HG02642 (cell line): ENCODE data around the gene EPS8L2.

Experiments
- ATAC-seq: cut with Tn5 transposase; IDR thresholded peaks from one replicate; pipeline ENCODE4 v1.9.1; 2021; ENCODE audit warnings: mild to moderate bottlenecking; ENCODE audit not compliant: unreplicated experiment, poor library complexity

The EPS8L2 gene

DNA sequence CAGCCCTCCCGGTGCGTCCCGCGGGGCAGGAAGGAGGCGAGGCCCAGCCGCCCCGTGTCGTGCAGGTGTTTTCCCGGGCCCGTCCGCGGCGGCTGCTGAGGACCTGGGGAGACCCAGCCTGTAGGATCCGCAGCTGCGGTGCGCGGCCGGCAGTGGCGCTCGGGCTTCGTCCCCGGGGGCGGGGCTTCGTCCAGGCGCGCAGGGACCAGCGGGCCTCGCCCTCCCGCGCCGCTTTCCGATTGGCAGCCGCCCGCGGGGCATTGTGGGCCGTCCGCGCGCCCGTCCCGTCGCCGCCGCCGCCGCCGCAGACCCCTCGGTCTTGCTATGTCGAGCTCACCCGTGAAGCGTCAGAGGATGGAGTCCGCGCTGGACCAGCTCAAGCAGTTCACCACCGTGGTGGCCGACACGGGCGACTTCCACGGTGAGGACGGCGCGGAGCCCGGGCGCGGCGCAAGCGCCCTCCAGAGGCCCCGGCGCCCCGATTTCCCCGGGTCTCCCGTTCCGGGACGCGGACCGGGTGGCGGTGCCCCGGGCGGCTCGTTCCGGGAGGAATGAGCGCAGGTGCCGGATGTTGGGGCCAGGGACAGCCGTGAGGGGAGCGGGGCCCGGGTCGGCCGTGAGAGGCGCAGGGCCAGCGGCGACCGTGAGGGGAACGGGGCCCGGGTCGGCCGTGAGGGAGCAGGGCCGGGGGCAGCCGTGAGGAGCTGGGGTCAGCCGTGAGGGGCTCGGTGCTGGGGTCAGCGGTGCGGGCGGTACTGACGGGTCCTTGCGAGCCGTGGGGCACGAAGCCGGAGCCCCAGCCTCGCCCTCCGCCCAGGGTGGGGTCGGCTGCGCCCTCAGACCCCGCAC is 41.4 kb downstream of the EPS8L2 start, which contains the start of gene TALDO1:
Gene TALDO1 (plus strand): TSS at position 307 of the 849 bp plus-strand sequence. CDS start 18 bp downstream, at position 325.
- peak; percentile 87 for ATAC-seq

DNA sequence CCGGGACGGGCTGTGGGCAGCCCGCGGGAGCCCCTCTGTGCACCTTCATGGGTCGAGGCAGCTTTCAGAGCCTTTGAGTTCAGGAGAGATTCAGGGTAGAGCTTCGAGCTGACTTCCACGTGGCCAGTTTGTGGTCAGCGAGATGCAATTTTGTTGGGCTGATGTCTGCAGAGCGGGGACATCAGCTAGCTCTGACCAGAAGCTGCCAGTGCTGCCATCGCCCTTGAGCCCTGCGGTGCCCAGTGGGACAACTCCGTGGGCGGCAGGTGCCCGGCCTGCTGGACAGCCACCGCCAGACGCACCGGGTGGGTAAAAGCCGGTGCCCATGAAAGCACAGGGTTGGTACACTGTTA is 42.0 kb downstream of the EPS8L2 start:
- peak; percentile 10 for ATAC-seq

DNA sequence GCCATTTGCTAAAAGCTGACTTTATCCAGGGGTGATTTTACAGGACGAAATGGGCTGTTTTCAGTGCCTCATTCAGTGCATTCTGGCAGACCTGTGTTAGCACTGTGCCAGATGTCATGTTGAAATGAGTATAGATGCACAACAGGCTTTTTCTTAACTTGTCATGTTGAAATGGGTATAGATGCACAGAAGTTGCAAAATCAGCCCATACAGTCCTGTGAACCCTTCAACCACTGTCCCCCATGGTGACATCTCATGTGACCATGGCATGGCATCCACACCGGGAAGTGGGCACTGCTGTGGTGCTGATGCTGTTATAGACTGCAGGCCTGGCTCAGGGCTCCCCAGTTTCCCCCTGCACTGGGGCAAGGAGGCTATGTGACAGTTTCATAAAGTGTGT is 43.7 kb downstream of the EPS8L2 start:
- no peak for ATAC-seq

DNA sequence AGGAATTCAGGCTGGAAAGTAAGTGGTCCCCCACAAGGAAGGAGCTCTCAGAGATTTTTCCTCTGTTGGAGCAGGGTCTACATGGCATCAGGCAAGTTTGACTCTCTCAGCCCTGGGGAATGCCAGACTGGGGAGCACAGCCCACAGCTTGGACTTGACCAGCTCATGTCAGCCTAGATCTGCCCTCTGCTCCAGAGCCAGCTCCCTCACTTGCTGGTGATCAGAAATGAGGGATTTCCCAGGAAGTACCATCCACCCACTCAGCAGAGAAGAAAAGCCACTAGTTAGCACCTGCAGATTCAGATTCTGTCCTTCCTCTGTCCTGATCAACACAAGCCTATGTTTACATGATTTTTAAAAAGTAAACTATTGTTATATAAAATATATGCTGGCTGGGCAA is 54.2 kb downstream of the EPS8L2 start:
- no peak for ATAC-seq

DNA sequence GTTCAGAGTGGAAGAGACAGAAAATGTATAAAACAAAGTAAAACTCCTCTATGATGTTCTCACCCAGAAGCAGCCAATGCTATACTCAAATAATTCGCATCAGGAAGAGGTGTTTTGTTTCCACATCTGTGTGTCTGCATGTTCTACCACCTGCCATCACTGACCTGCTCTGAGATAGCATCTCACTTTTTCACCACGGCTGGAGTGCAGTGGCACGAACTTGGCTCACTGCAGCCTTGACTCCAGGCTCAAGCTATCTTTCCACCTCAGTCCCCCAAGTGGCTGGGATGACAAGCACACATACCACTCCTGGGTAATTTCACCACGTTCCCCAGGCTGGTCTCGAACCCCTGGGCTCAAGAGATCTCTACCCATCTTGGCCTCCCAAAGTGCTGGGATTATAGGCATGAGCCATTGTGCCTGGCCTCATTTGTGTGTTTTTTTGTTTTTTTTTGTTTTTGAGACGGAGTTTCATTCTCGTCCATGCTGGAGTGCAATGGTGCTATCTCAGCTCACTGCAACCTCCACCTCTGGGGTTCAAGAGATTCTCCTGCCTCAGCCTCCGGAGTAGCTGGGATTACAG is 55.6 kb downstream of the EPS8L2 start:
- no peak for ATAC-seq

DNA sequence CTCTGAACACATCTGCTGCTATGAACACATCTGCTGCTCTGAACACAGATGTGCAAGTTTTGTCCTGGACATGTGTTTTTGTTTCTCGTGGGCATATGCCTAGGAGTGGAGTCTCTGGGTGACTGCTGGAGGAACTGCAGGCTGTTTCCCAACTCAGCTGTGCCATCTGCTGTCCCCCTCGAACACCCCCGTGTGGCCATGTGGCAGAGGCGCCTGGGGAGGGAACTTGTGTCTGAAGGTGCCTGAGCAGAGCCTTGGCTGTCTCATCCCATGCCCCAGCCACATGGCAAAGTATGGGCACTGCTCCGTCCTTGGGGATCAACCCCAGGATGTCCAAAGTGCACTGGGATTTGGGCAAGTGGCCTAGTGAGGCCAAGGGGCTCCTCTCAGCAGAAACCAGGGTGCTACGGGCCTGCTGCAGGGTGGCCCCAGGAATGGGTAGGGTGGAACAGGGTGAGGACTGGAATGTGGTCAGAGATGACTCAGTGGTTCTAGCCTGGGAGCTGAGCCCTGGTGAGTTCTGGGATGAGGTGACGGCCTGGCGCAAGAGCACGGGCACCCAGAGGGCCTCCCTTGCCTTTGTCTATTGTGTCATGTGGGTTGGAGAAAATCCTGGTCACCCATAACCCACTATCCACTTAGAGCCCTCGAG is 56.5 kb downstream of the EPS8L2 start:
- no peak for ATAC-seq

DNA sequence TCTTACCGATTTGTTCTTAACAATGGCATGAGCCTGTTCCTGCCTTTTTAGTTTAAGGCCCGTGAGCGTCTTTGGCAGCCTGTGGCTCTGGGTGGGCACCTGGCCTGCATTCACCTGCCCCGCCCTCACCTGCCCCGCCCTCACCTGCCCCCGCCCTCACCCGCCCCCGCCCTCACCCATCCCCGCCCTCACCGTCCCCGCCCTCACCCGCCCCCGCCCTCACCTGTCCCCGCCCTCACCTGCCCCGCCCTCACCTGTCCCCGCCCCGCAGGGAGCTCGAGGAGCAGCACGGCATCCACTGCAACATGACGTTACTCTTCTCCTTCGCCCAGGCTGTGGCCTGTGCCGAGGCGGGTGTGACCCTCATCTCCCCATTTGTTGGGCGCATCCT is 57.0 kb downstream of the EPS8L2 start:
- ATAC-seq: no peak

- no peak for ATAC-seq
These were observed 57.7 kb downstream of the EPS8L2 start for GRCh38 chr11:763549-764321.

DNA sequence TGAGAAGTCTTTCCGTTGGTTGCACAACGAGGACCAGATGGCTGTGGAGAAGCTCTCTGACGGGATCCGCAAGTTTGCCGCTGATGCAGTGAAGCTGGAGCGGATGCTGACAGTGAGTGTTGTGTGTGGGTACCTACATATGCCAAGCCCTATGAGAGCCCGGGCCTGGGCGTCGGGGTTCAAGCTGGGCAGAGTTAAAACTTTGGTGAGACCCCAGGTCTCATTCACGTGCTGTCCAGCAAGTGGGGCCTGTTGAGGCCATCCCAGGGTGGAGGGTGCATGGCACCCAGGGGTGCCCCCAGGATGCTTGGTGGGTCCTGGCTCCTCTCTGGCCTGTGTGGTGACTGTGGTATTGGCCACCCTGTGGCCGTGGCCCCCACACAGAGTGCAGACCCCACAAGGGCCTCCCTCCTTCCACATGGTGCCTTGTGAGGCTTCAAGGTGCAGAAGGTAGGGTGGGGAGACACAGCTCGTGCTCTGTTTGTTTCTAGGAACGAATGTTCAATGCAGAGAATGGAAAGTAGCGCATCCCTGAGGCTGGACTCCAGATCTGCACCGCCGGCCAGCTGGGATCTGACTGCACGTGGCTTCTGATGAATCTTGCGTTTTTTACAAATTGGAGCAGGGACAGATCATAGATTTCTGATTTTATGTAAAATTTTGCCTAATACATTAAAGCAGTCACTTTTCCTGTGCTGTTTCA is 58.4 kb downstream of the EPS8L2 start:
- ATAC-seq: no peak

DNA sequence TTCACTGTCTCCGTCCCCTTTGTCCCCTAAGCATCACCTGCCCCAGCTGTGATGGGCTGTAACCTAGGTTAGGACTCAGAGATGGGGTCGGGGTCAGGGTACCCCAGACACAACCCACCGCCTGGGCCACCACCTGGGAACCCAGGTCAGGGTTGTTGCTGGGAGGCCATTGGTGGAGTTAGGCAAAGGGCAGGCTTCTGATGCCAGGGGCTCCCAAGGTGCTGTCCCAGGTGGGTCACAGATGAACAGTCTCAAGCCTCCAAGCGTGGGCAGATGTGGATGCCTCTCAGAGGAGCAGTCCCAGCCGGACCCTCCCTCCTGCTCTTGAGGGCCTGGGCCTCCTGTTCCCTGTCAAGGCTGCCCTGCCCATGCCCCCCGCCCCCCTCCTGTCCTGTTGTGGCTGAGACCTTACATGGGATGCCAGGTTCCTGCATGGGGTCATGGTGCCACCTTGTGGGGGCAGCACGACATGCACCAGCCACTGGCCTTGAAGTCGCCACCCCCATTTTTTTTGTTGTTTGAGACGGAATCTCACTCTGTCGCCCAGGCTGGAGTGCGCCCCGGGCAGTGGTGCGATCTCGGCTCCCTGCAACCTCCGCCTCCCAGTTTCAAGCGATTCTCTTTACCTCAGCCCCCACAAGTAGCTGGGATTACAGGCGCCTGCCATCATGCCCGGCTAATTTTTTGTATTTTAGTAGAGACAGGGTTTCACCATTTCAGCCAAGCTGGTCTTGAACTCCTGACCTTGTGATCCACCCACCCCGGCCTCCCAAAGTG is 59.2 kb downstream of the EPS8L2 start:
- ATAC-seq: peak; percentile 42

GRCh38 chr11:765802-766091 is 59.7 kb downstream of the EPS8L2 start:
- no peak for ATAC-seq

DNA sequence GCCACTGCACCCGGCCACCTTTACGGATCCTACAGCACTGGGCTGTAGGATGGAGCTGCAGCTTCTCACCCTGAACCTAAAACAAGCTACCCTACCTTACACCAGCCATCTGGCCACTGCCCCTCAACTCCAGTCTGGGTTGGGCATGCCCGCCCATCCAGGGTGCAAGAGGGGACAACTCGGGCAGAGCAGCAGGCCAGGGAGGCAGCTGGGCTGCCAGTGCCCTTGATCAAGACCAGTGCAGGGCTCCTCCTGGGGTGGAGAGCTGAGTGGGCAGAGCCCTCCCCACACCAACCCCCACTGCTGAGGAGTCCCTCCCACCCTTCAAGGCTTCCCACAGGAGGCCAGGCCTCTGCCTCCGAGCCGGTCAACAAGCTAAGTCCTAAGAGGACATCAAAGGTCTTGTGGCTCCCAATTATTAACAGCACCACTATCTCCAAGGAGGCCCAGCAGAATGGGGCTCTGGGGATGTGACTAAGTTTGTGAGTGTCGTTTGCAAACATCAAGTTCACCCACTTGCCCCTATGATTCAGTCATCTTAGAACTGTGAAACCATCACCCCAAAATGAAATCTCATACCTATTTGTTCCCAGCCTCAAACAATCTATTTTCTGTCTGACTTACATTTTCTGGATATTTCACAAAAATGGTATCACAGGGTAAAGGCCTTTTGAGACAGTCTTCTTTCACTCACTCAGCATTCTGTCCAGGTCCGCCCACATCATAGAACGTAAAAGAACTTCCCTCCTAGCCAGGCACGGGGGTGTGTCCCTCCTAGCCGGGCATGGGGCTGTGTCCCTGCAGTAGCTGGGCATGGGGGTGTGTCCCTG is 60.3 kb downstream of the EPS8L2 start:
- no peak for ATAC-seq

DNA sequence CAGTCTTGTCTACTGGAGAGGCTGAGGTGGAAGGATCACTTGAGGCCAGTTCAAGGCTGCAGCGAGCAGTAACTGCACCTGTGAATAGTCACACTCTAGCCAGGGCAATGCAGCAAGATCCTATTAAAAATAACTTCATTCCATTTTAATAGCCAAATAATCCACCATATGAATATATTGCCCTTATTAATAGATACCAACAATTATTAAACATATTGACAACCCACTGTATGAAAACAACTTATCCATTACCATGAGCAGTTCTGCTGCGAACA is 60.8 kb downstream of the EPS8L2 start:
- ATAC-seq: no peak

DNA sequence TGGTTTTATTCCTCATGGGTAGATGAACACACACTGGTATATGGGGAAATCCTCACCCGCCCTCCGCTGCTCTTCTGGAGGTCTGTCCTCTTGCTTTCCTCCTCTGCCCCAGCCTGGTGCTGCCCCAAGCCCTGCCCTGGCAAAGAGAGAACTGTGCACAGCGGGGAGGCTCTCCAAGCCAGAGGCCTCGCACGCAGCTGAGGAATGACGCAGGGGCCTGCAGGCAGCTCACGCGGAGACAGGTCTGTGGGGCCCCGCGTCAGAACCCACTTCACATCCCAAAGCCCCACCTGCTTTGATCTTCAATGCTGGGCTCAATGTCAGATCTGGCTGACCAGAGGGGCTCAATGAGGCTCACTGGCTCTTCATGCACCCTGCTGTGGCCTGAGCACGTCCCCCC is 61.2 kb downstream of the EPS8L2 start:
- ATAC-seq: no peak

DNA sequence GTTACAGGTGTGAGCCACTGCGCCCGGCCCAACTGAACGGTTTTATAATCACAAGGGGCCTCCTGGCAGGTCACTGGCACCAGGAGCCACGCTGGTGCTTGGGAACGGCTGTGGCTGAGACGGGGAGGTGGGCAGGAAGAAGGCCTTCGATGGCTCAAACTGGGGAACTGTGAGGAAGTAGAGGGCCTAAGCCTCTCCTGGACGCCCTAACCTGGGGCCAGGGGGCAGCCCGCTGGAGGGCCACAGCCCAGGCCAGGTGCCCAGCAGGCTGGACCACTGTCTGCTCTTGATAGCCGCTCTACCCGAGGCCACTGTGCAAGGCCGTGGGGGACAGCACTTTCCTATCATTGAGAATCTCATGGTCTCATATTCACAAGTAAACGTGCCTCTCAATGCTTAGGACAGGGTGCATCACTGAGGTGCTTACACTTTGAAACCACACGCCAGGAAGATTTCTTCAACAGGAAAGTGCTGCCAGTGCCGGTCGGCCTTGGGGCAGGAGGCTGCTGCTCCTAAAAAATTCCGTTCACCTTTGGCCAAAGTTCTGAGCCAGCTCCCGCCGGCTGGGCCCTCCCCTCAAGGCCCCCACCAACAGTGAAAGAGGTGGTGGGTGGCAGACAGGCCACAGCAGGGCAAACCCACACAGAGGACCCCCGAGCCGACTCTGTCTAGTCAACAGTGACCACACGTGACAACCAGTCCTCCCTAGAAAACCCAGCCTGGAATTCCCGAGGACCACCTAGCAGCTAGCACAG is 64.0 kb downstream of the EPS8L2 start:
- ATAC-seq: no peak

DNA sequence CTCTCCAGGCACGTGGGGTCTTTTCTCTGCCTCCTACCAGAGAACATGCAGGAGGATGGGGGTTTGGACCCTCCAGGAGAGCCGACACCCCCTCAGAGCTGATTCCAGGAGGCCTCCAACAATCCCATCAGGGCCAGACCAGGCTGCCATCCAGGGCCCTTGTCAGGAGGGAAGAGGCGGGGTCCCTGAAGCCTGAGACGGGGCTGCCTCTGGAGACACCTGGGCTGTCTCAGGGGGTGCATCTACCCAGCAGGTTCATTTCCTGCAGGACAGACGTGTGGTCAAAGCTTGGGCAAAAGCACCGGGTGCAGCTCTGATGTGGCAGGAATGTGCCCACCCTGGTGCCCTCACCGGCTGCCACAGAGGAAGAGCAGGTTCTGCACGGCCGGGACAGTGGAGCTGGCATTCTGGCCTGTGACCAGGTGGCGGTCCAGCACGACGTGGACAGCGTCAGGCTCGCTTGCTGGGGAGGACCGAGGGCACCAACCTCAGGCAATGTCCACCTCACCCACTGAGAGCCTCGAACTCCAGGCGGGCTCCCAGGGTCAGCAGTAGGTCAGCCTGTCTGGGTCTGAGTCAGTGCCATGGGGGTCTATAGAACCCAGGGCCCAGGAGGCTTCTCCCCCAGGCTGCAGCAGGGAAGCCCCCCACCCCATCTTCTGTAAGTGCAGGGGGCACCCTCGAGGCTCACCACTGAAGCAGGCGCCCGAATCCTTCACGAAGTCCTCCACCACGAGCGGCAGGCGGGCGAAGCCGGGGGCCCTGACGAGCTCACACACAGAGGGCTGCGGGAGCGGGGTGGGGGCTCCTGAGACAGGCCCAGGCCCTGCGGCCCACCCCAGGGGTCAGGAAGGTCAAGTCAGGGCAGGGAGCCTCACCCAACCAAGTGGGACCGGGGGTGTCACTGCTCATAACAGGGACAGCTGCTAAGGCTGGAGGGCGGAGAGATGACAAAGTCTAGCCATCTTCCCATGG is 64.9 kb downstream of the EPS8L2 start:
- ATAC-seq: no peak

- no peak for ATAC-seq
These were observed 65.7 kb downstream of the EPS8L2 start for GRCh38 chr11:771617-772204.
